ENCODE results near the gene EEF1A2.

EEF1A2 gene

GRCh38 chr20:63444548-63444947 lies 54.3 kb downstream of the EEF1A2 start:
- Histone ChIP-seq H4K20me1 (ENCODE audit: insufficient read depth, low read length) (no peaks in the 10 kb centered on the region; the same call in 1 of the 2 replicates), H3K4me3 (ENCODE audit: low read depth in 1 of 2, low read length in 2 of 2) (no peak overlapping the region), H3K27me3 (ENCODE audit: insufficient read depth, low read length, poor library complexity) (no peaks in the 10 kb centered on the region), H2AFZ (ENCODE audit: low read depth, low read length) (no peak overlapping the region), H3K36me3 (ENCODE audit: insufficient read depth, low read length) (no peaks in the 10 kb centered on the region), H3K4me2 (ENCODE audit: insufficient read depth, low read length) (no peak overlapping the region), H3K9ac (ENCODE audit: low read depth, low read length) (no peak overlapping the region), H3K9me3 (ENCODE audit: insufficient read depth, low read length, severe bottlenecking) (peaks cover 7% of the 10 kb centered on the region), H3K79me2 (ENCODE audit: insufficient read depth, low read length) (no peaks in the 10 kb centered on the region), H3K4me1 (ENCODE audit: insufficient read depth, low read length) (no peaks in the 10 kb centered on the region), H3K27ac (ENCODE audit: low read length) (no peak overlapping the region)
- DNase-seq (no peak), ATAC-seq (ENCODE audit: insufficient read depth, low read depth) (no peak)
- TF ChIP-seq EZH2 (IDR thresholded peaks at IDR 0.05; ENCODE audit: borderline replicate concordance, low read depth, low read length, severe bottlenecking), result no peak
- TF ChIP-seq, protein P1, sequence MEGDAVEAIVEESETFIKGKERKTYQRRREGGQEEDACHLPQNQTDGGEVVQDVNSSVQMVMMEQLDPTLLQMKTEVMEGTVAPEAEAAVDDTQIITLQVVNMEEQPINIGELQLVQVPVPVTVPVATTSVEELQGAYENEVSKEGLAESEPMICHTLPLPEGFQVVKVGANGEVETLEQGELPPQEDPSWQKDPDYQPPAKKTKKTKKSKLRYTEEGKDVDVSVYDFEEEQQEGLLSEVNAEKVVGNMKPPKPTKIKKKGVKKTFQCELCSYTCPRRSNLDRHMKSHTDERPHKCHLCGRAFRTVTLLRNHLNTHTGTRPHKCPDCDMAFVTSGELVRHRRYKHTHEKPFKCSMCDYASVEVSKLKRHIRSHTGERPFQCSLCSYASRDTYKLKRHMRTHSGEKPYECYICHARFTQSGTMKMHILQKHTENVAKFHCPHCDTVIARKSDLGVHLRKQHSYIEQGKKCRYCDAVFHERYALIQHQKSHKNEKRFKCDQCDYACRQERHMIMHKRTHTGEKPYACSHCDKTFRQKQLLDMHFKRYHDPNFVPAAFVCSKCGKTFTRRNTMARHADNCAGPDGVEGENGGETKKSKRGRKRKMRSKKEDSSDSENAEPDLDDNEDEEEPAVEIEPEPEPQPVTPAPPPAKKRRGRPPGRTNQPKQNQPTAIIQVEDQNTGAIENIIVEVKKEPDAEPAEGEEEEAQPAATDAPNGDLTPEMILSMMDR (IDR thresholded peaks at IDR 0.05; ENCODE audit: borderline replicate concordance, extremely low read depth, low read length, poor library complexity, severe bottlenecking), result no peak

- ATAC-seq (ENCODE audit: insufficient read depth, low read depth) (no peak), DNase-seq (no peak)
- no peaks in the 10 kb centered on the region; the same call in 1 of the 2 replicates for H4K20me1 ChIP-seq (ENCODE audit: insufficient read depth, low read length)
- H3K4me1 ChIP-seq (ENCODE audit: insufficient read depth, low read length), result no peaks in the 10 kb centered on the region
- no peaks in the 10 kb centered on the region for H3K79me2 ChIP-seq (ENCODE audit: insufficient read depth, low read length)
- no peaks in the 10 kb centered on the region for H3K27me3 ChIP-seq (ENCODE audit: insufficient read depth, low read length, poor library complexity)
- TF ChIP-seq EZH2 (IDR thresholded peaks at IDR 0.05; ENCODE audit: borderline replicate concordance, low read depth, low read length, severe bottlenecking), result no peak
- TF ChIP-seq, protein P1 (IDR thresholded peaks at IDR 0.05; ENCODE audit: borderline replicate concordance, extremely low read depth, low read length, poor library complexity, severe bottlenecking), result no peak
- H3K9ac ChIP-seq (ENCODE audit: low read depth, low read length), result no peak overlapping the region
- no peaks in the 10 kb centered on the region for H3K36me3 ChIP-seq (ENCODE audit: insufficient read depth, low read length)
- H3K4me2 ChIP-seq (ENCODE audit: insufficient read depth, low read length), result no peak overlapping the region
- H2AFZ ChIP-seq (ENCODE audit: low read depth, low read length), result no peak overlapping the region
- peaks cover 7% of the 10 kb centered on the region for H3K9me3 ChIP-seq (ENCODE audit: insufficient read depth, low read length, severe bottlenecking)
- no peak overlapping the region; a peak in 1 of 4 replicates for H3K4me3 ChIP-seq (ENCODE audit: low read depth in 1 of 2, low read length in 2 of 2)
- no peak overlapping the region for H3K27ac ChIP-seq (ENCODE audit: low read length)
Observed at GRCh38 chr20:63443606-63444395, 55.1 kb downstream of the EEF1A2 start.

DNA sequence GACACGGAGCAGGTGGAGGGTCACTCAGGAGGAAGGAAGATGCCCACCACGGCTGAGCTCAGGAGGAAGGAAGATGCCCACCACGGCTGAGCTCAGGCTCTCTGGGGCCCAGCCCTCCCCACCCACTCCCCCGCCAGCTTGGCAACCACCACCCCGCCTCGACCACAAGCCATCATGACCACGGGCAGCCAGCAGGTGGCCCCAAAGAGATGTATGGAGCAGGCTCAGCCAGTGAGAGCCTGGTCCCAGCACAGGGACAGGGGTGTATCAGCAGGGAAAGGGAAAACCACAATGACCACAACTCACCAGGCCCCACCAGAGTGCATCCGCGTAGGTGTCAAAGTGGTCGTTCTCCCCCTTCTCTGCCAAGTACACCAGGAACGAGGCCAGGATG lies 56.8 kb downstream of the EEF1A2 start:
- Histone ChIP-seq H3K4me3 (ENCODE audit: low read depth in 1 of 2, low read length in 2 of 2) (no peak overlapping the region), H3K36me3 (ENCODE audit: insufficient read depth, low read length) (no peaks in the 10 kb centered on the region), H4K20me1 (ENCODE audit: insufficient read depth, low read length) (no peaks in the 10 kb centered on the region), H3K9me3 (ENCODE audit: insufficient read depth, low read length, severe bottlenecking) (peaks cover 7% of the 10 kb centered on the region), H3K79me2 (ENCODE audit: insufficient read depth, low read length) (no peaks in the 10 kb centered on the region), H3K27me3 (ENCODE audit: insufficient read depth, low read length, poor library complexity) (no peaks in the 10 kb centered on the region), H3K9ac (ENCODE audit: low read depth, low read length) (no peak overlapping the region), H2AFZ (ENCODE audit: low read depth, low read length) (no peak overlapping the region), H3K4me1 (ENCODE audit: insufficient read depth, low read length) (no peaks in the 10 kb centered on the region), H3K27ac (ENCODE audit: low read length) (no peak overlapping the region), H3K4me2 (ENCODE audit: insufficient read depth, low read length) (no peak overlapping the region)
- DNase-seq, result peak; percentile 72
- no peak for TF ChIP-seq EZH2 (IDR thresholded peaks at IDR 0.05; ENCODE audit: borderline replicate concordance, low read depth, low read length, severe bottlenecking)
- TF ChIP-seq, protein P1 (IDR thresholded peaks at IDR 0.05; ENCODE audit: borderline replicate concordance, extremely low read depth, low read length, poor library complexity, severe bottlenecking), result peak; percentile 57
- ATAC-seq (ENCODE audit: insufficient read depth, low read depth), result peak; percentile 81

Measured in DND-41 (cell line).